HepG2 (cell line): Measurements from ENCODE around the gene FZD7. TPM values are rescaled to one million over a fixed set of nuclear protein-coding genes. Genes with fewer than 3 reads are reported as not detected.

Experiments used
- ATF7-NPFF ChIP-seq: sonication (generic); formaldehyde crosslinking; IDR thresholded peaks from 2 replicates; pipeline ENCODE4 v1.8.1; 2023; ENCODE audit warnings: mild to moderate bottlenecking, low read depth, missing genetic modification reagents, moderate library complexity
- CAMTA2 ChIP-seq: sonication (generic); formaldehyde crosslinking; IDR thresholded peaks from 2 replicates; pipeline ENCODE4 v1.4.0; 2020; ENCODE audit warnings: mild to moderate bottlenecking, missing genetic modification reagents, borderline replicate concordance
- DMTF1 ChIP-seq: sonication (generic); formaldehyde crosslinking; IDR thresholded peaks from 2 replicates; pipeline ENCODE4 v1.4.0; 2020; ENCODE audit warnings: mild to moderate bottlenecking, missing genetic modification reagents
- EEA1 ChIP-seq: sonication (generic); formaldehyde crosslinking; IDR thresholded peaks from 2 replicates; pipeline ENCODE4 v1.5.1; 2020; ENCODE audit warnings: mild to moderate bottlenecking, missing genetic modification reagents, borderline replicate concordance
- NFKB2 ChIP-seq: sonication (generic); formaldehyde crosslinking; IDR thresholded peaks from 2 replicates; pipeline ENCODE4 v1.4.0; 2020; ENCODE audit warnings: missing genetic modification reagents, borderline replicate concordance
- NFRKB ChIP-seq: fragments of 450-650 bp; IDR thresholded peaks from 2 replicates; pipeline ENCODE4 v1.6.1; 2017
- RFX1 ChIP-seq: fragments of 450-650 bp; IDR thresholded peaks from 2 replicates; pipeline ENCODE4 v1.6.1; 2017
- SMAD9 ChIP-seq: sonication (generic); formaldehyde crosslinking; IDR thresholded peaks from 2 replicates; pipeline ENCODE4 v1.5.1; 2020; ENCODE audit warnings: mild to moderate bottlenecking, missing genetic modification reagents
- SP1 ChIP-seq, 2 experiments: fragments of 450-650 bp in 1 of 2; sonication (generic) in 1 of 2; formaldehyde crosslinking in 1 of 2; IDR thresholded peaks; 2 replicates each; pipeline versions ENCODE4 v1.4.0 to v1.6.1; 2016 to 2020; ENCODE audit warnings: missing genetic modification reagents in 1 of 2
- TFE3 ChIP-seq: IDR thresholded peaks from 2 replicates; pipeline ENCODE4 v1.6.1; 2016
- TGIF2 ChIP-seq: IDR thresholded peaks from 2 replicates; pipeline ENCODE4 v1.6.1; 2016; ENCODE audit warnings: control low read depth, missing compliant biosample characterization
- ZBTB42 ChIP-seq: sonication (generic); formaldehyde crosslinking; IDR thresholded peaks from 2 replicates; pipeline ENCODE4 v1.5.0; 2020; ENCODE audit warnings: mild to moderate bottlenecking, missing genetic modification reagents
- ZNF550 ChIP-seq: sonication (generic); formaldehyde crosslinking; IDR thresholded peaks from 2 replicates; pipeline ENCODE4 v1.4.0; 2020; ENCODE audit warnings: mild to moderate bottlenecking, missing genetic modification reagents, borderline replicate concordance
- ZNF563 ChIP-seq: sonication (generic); formaldehyde crosslinking; IDR thresholded peaks from 2 replicates; pipeline ENCODE4 v1.8.0; 2022; ENCODE audit warnings: mild to moderate bottlenecking, moderate library complexity, missing genetic modification reagents
- ZNF569 ChIP-seq: sonication (generic); formaldehyde crosslinking; IDR thresholded peaks from 2 replicates; pipeline ENCODE4 v1.5.0; 2020; ENCODE audit warnings: mild to moderate bottlenecking, missing genetic modification reagents, moderate library complexity, borderline replicate concordance
- ZNF646 ChIP-seq: sonication (generic); formaldehyde crosslinking; IDR thresholded peaks from 2 replicates; pipeline ENCODE4 v1.9.0; 2021; ENCODE audit warnings: mild to moderate bottlenecking, missing genetic modification reagents
- ZNF737 ChIP-seq: sonication (generic); formaldehyde crosslinking; IDR thresholded peaks from 2 replicates; pipeline ENCODE4 v1.5.0; 2020; ENCODE audit warnings: missing genetic modification reagents, mild to moderate bottlenecking, borderline replicate concordance
- ZNF879 ChIP-seq: sonication (generic); formaldehyde crosslinking; IDR thresholded peaks from 2 replicates; pipeline ENCODE4 v1.8.1; 2023; ENCODE audit warnings: missing genetic modification reagents
- polyA plus RNA-seq, 8 experiments: library from polyadenylated mRNA; depleted of rRNA in 3 of 8; stranded (reverse) in 7 of 8; unstranded in 1 of 8; fragments of >200 nt; fragmentation: Illumina TruSeq in 4 of 8; extraction: Trizol in 4 of 8; gene quantifications; 2 replicates each; pipeline versions ENCODE4 v1.2.1 to v1.2.3, GENCODE V29; 2011 to 2016; ENCODE audit warnings: low read depth in 4 of 8, missing spikeins in 1 of 8, mixed read lengths in 1 of 8; ENCODE audit not compliant: insufficient read depth in 1 of 8
- total RNA-seq, 5 experiments: library from RNA; depleted of rRNA; stranded (reverse); fragments of >200 nt; fragmentation: Illumina TruSeq; extraction: Trizol; gene quantifications; 2 replicates each; pipeline ENCODE4 v1.2.3, GENCODE V29; 2016; ENCODE audit warnings: low read depth in 1 of 5

FZD7 gene
- total and polyA plus RNA-seq, 2 of the 13 experiments (the other 11 are each of a cell fraction or from before 2014, with no cell fraction given), result 0.13 to 0.38 TPM

- TF ChIP-seq CAMTA2 (CRISPR knock-in tag) (no peak), DMTF1 (CRISPR knock-in tag) (no peak), TGIF2 (CRISPR knock-in tag) (no peak), ZNF879 (CRISPR knock-in tag) (no peak), TFE3 (CRISPR knock-in tag) (no peak), ZNF569 (CRISPR knock-in tag) (no peak), NFRKB (no peak), SP1 (IDR thresholded peaks at IDR 0.05) (no peak), SP1 (CRISPR knock-in tag; IDR thresholded peaks at IDR 0.05) (peak; percentile 59; the same call in 1 of the 2 replicates), ZNF550 (no peak), ZBTB42 (CRISPR knock-in tag) (no peak), ZNF737 (no peak), ZNF646 (no peak), RFX1 (no peak), ZNF563 (CRISPR knock-in tag) (peak; percentile 72), NFKB2 (CRISPR knock-in tag) (peak; percentile 54), EEA1 (CRISPR knock-in tag) (no peak), ATF7-NPFF (CRISPR knock-in tag) (no peak; the same call in 1 of the 2 replicates), SMAD9 (CRISPR knock-in tag) (0 out of 2 replicates have a peak, but pooled peaks have one; percentile 33)
These were observed at the start of gene FZD7 (continued) for GRCh38 chr2:202033317-202034248.
